GM20000 (cell line): ENCODE measurements around the gene SYT1.

Source experiments
- DNase-seq: peaks from one replicate; pipeline ENCODE4 v3.0.0; 2012; ENCODE audit warnings: low spot score
- TF ChIP-seq, protein P1 (sequence below): IDR thresholded peaks from 2 replicates; pipeline ENCODE4 v1.5.1; 2012; ENCODE audit warnings: mild to moderate bottlenecking, control low read depth; ENCODE audit errors: extremely low read depth, missing control alignments

SYT1 gene

DNA sequence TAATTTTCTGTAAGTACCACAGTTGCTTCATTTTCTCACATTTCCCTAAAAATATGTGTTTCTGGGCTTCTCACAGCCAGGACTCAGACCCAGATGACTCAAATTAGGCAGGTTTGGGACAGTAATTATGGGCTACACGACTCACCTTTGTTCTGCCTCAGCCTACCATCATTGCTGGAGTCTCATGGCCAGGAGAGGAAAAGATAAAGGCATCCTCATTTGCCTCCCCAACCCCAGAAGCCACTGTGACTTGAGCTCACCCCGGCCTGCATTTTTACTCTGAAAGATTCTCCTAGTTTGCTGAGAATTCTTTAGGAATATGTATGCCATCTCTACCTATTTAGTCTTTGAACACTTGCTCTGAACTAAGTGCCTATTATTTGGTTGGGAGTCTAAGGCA, 618.3 kb downstream of the SYT1 start:
- TF ChIP-seq, protein P1, sequence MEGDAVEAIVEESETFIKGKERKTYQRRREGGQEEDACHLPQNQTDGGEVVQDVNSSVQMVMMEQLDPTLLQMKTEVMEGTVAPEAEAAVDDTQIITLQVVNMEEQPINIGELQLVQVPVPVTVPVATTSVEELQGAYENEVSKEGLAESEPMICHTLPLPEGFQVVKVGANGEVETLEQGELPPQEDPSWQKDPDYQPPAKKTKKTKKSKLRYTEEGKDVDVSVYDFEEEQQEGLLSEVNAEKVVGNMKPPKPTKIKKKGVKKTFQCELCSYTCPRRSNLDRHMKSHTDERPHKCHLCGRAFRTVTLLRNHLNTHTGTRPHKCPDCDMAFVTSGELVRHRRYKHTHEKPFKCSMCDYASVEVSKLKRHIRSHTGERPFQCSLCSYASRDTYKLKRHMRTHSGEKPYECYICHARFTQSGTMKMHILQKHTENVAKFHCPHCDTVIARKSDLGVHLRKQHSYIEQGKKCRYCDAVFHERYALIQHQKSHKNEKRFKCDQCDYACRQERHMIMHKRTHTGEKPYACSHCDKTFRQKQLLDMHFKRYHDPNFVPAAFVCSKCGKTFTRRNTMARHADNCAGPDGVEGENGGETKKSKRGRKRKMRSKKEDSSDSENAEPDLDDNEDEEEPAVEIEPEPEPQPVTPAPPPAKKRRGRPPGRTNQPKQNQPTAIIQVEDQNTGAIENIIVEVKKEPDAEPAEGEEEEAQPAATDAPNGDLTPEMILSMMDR: no peak
- no peak for DNase-seq

DNA sequence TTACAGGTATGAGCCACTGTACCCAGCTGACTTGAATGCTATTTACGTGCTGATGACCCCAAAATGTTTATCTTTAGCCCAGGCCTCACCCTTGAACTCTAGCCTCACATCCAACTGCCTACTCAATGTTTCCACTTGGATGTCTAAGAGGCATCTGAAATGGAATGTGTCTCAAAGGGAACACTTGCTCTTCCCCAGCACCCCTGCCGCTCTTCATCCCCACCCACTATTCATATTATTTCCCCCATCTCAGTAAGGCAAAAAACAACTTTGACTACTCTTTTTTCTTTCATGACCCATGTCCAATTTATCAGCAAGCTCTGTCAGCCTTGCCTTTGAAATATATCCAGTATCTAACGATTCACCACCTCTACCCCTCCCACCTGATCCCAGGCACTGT, 621.6 kb downstream of the SYT1 start:
- TF ChIP-seq, protein P1: no peak
- DNase-seq: no peak

DNA sequence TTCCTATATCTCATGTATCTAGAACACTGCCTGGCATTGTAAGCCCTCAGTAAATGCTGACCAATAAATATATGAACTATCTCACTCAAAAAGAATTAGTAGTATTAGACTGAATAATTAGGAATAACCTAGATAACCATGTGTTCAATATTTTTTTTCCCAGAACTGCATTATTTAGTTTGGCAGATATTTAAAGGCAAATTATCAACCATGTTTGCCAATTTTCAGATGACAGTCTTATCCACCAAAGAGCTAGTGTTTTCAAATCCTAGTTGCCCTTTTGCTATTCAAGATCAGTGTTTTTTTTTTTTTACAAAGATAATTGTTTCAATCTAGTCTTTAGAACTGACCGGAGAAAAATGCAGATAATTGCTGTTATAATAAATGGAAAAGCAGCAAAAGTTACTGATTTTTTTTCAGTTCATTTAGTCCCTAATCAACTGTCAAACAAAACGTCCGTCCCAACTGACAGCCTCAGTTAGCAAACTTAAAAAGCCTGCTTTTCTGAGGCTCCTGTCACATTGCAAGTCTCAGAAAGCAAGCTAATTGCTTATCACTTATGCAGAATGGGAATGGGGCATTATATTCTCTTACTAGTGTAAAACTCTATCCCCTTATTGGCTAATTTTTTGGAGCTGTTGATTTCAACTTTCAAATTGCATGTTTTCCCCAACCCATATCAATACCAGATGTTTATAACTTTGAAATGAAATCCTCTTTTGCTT, 623.0 kb downstream of the SYT1 start:
- TF ChIP-seq, protein P1: no peak
- DNase-seq: no peak
